Placental pericyte (primary cell): ENCODE measurements around the gene SERPINB5. TPM values are rescaled to one million over a fixed set of nuclear protein-coding genes. Genes with fewer than 3 reads are reported as not detected.

ENCODE experiments used
- total RNA-seq: library from RNA; depleted of rRNA; stranded (reverse); fragments of >200 nt; gene quantifications from 2 replicates; pipeline ENCODE4 v1.2.3, GENCODE V29; 2012

The SERPINB5 gene
- total RNA-seq: 0.14 TPM in 1 of 2 replicates, not detected in the other

GRCh38 chr18:63476668-63477067, at the start of gene SERPINB5:
SERPINB5 (plus strand) TSS chr18:63476958; CDS start chr18:63484429, 7,471 bp downstream.

GRCh38 chr18:63542069-63542468, 65.3 kb downstream of the SERPINB5 start, which contains the start of gene SERPINB12:
SERPINB12 (plus strand) TSS chr18:63542369; CDS start chr18:63556160, 13,791 bp downstream.

Other genes starting within 250 kb of the SERPINB5 start
- 2.8 and 3.0 TPM in 2 replicates for gene BCL2, start 157.2 kb upstream of the SERPINB5 start, total RNA-seq
- 38.4 and 63.0 TPM in 2 replicates for gene KDSR, start 109.8 kb upstream of the SERPINB5 start, total RNA-seq
- gene VPS4B, start 54.5 kb upstream of the SERPINB5 start, total RNA-seq: 35.5 and 45.7 TPM in 2 replicates
- not detected in 2 replicates for gene SERPINB12, start 65.4 kb downstream of the SERPINB5 start, total RNA-seq
- gene SERPINB13, start 110.4 kb downstream of the SERPINB5 start, total RNA-seq: not detected in 2 replicates
- gene SERPINB4, start 167.3 kb downstream of the SERPINB5 start, total RNA-seq: 0.14 TPM in 1 of 2 replicates, not detected in the other
- not detected in 2 replicates for gene SERPINB3, start 184.9 kb downstream of the SERPINB5 start, total RNA-seq
- gene SERPINB11, start 226.0 kb downstream of the SERPINB5 start, total RNA-seq: not detected in 2 replicates